OCI-LY7 (cell line): Measurements from ENCODE around the gene MFSD2A. TPM values are rescaled to one million over a fixed set of nuclear protein-coding genes. Genes with fewer than 3 reads are reported as not detected.

Experiments
- BruUV-seq: library from RNA; stranded (reverse); fragments of 400-500 nt; replicated peaks from 2 replicates; lab custom pipeline; 2021; lab: Mats Ljungman, UMichigan
- CTCF ChIA-PET: fragments of 300-600 bp; sonication (Branson Sonifier 250); formaldehyde crosslinking; loops from one replicate; lab custom pipeline; 2022; ENCODE audit warnings: antibody characterized with exemption; ENCODE audit not compliant: unreplicated experiment; lab: Charles Lee
- POLR2A ChIA-PET: fragments of 300-600 bp; sonication (Branson Sonifier 250); formaldehyde crosslinking; loops from one replicate; lab custom pipeline; 2022; ENCODE audit warnings: antibody characterized with exemption; lab: Charles Lee
- DNase-seq: peaks from one replicate; pipeline ENCODE4 v3.0.0-alpha.2; 2015; ENCODE audit warnings: low spot score
- H2AFZ ChIP-seq: fragments of 200-600 bp; sonication (generic), shearing (Covaris generic); 2 replicates; pipeline ENCODE4 v1.6.1; 2014; ENCODE audit warnings: mild to moderate bottlenecking, antibody characterized with exemption, low read length, moderate library complexity
- H3K27ac ChIP-seq: fragments of 200-600 bp; sonication (generic); 2 replicates; pipeline ENCODE4 v1.5.1; 2014; ENCODE audit warnings: mixed run types, low read depth, mild to moderate bottlenecking, moderate library complexity, low read length, inconsistent platforms; ENCODE audit not compliant: poor library complexity, severe bottlenecking
- H3K36me3 ChIP-seq: fragments of 200-600 bp; sonication (generic); 2 replicates; pipeline ENCODE4 v1.6.1; 2014; ENCODE audit warnings: mild to moderate bottlenecking, antibody characterized with exemption, low read length, moderate library complexity, mixed read lengths; ENCODE audit not compliant: insufficient read depth
- H3K4me1 ChIP-seq: fragments of 200-600 bp; sonication (generic); 2 replicates; pipeline ENCODE4 v1.5.1; 2014; ENCODE audit warnings: mild to moderate bottlenecking, low read length; ENCODE audit not compliant: insufficient read depth, poor library complexity, severe bottlenecking
- H3K4me2 ChIP-seq: fragments of 200-600 bp; sonication (generic); 2 replicates; pipeline ENCODE4 v1.6.1; 2014; ENCODE audit warnings: mild to moderate bottlenecking, low read length
- H3K4me3 ChIP-seq: fragments of 200-600 bp; sonication (generic); 2 replicates; pipeline ENCODE4 v1.5.1; 2014; ENCODE audit warnings: mild to moderate bottlenecking, low read depth, low read length; ENCODE audit not compliant: poor library complexity, severe bottlenecking
- H3K79me2 ChIP-seq: fragments of 200-600 bp; sonication (generic); 2 replicates; pipeline ENCODE4 v1.6.1; 2016; ENCODE audit warnings: low read depth, mild to moderate bottlenecking, low read length, moderate library complexity, mixed read lengths; ENCODE audit not compliant: insufficient read depth
- H3K9me2 ChIP-seq: fragments of 200-600 bp; sonication (generic); 2 replicates; pipeline ENCODE4 v1.6.1; 2016; ENCODE audit warnings: mild to moderate bottlenecking, low read length, mixed read lengths; ENCODE audit not compliant: insufficient read depth
- H3K9me3 ChIP-seq: fragments of 200-600 bp; sonication (generic); 2 replicates; pipeline ENCODE4 v1.6.1; 2014; ENCODE audit warnings: mild to moderate bottlenecking, mixed run types, low read length, mixed read lengths
- H4K20me1 ChIP-seq: fragments of 200-600 bp; sonication (generic); 2 replicates; pipeline ENCODE4 v1.6.1; 2014; ENCODE audit warnings: mild to moderate bottlenecking, antibody characterized with exemption, low read length, moderate library complexity, mixed read lengths; ENCODE audit not compliant: insufficient read depth
- CTCF ChIP-seq: fragments of 200-600 bp; sonication (generic); conservative IDR thresholded peaks from 2 replicates; pipeline ENCODE4 v1.5.1; 2014; ENCODE audit warnings: mild to moderate bottlenecking, antibody characterized with exemption, low read length, moderate library complexity, mixed read lengths
- EZH2phosphoT487 ChIP-seq: fragments of 200-600 bp; sonication (generic); IDR thresholded peaks from 2 replicates; pipeline ENCODE4 v1.6.1; 2018; ENCODE audit warnings: low read depth, borderline replicate concordance, mild to moderate bottlenecking, mixed run types, antibody characterized with exemption, low read length, moderate library complexity, mixed read lengths
- intact Hi-C: fragments of 100-400 bp; cut with micrococcal nuclease; formaldehyde crosslinking; loops from one replicate; pipeline ENCODE4 v1.10.0; 2022; ENCODE audit not compliant: unreplicated experiment
- total RNA-seq, 2 experiments: library from RNA; depleted of rRNA in 1 of 2; stranded (reverse); fragments of >200 nt in 1 of 2; shearing (Covaris generic) in 1 of 2; gene quantifications; 2 replicates each; pipeline ENCODE4 v1.2.3, GENCODE V29; 2014 to 2022

MFSD2A gene
- total RNA-seq, 2 experiments from 2014 or later, result 9.9 to 13.4 TPM

- no peaks in the 10 kb centered on the region for H3K9me2 ChIP-seq
- H3K4me1 ChIP-seq, result peaks cover 34% of the 10 kb centered on the region
- H3K79me2 ChIP-seq, result no peaks in the 10 kb centered on the region
- intact Hi-C loops, result loop anchor here (2.0 kb wide), 1 partner anchor 42 kb away; no protein-coding TSS in a partner anchor
- H4K20me1 ChIP-seq, result no peaks in the 10 kb centered on the region
- TF ChIP-seq CTCF (no peak), EZH2phosphoT487 (no peak)
- H3K4me3 ChIP-seq, result peak overlapping the region; percentile 15
- peak overlapping the region; percentile 85 for H2AFZ ChIP-seq
- H3K36me3 ChIP-seq, result no peaks in the 10 kb centered on the region
- ChIA-PET CTCF (interaction anchor here (0.7 kb wide), 1 partner anchor 178 kb away, joined by 3 read pairs; no protein-coding TSS in a partner anchor), POLR2A (no interaction called here)
- BruUV-seq, result no TSS peak
- DNase-seq, result no peak
- no peaks in the 10 kb centered on the region for H3K9me3 ChIP-seq
- H3K4me2 ChIP-seq, result peak overlapping the region; percentile 65
- H3K27ac ChIP-seq, result peak overlapping the region; percentile 69
These were observed 41.6 kb downstream of the MFSD2A start for GRCh38 chr1:39996396-39997004.

DNA sequence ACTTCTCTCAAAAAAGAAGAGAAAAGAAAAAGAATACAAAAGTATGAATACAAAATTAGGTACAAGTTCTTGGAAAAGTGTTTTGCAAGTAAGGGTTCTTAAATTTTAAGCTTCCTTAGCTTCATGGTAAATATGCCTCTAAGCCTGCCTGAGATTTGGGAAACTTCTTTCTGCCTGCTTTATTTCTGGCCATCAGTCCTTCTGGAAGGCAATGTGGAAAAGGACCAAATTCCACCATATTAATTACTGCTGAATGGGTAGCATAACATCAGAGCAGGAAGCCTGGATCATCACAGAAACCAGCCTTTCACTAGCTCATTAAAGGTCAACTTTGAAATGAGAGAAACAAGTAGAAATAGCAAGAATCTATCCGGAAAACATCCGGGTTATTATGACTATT, 46.5 kb downstream of the MFSD2A start:
- H4K20me1 ChIP-seq, result no peaks in the 10 kb centered on the region
- peaks cover 62% of the 10 kb centered on the region for H3K4me1 ChIP-seq
- H3K9me3 ChIP-seq, result peaks cover 22% of the 10 kb centered on the region; the same call in 1 of the 2 replicates
- no peak for DNase-seq
- peaks cover 6% of the 10 kb centered on the region; the same call in 1 of the 2 replicates for H3K36me3 ChIP-seq
- intact Hi-C loops, result no loop called here
- POLR2A ChIA-PET, result interaction anchor here (0.6 to 1.2 kb wide), 6 partner anchors 11 to 276 kb away, joined by 3 read pairs; no protein-coding TSS in a partner anchor
- H3K9me2 ChIP-seq, result no peaks in the 10 kb centered on the region
- H2AFZ ChIP-seq, result peak overlapping the region; percentile 50; the same call in 1 of the 2 replicates
- TF ChIP-seq EZH2phosphoT487, result no peak
- no peak for TF ChIP-seq CTCF
- no peak overlapping the region for H3K4me3 ChIP-seq
- H3K79me2 ChIP-seq, result no peaks in the 10 kb centered on the region
- BruUV-seq, result no TSS peak
- 0 out of 2 replicates have a peak overlapping the region, but pooled peaks have one; percentile 72 for H3K4me2 ChIP-seq
- peak overlapping the region; percentile 74 for H3K27ac ChIP-seq
- CTCF ChIA-PET, result no interaction called here
